H1 (cell line): ENCODE measurements around the gene KLHL24. TPM values are rescaled to one million over a fixed set of nuclear protein-coding genes. Genes with fewer than 3 reads are reported as not detected.

Experiments
- ASH2L ChIP-seq: fragments of 200-600, 300-600 bp; sonication (generic); IDR thresholded peaks from one replicate; pipeline ENCODE4 v1.7.1; 2017; ENCODE audit warnings: low read length
- NANOG ChIP-seq: IDR thresholded peaks from 2 replicates; pipeline ENCODE4 v1.6.1; 2011; ENCODE audit warnings: low read length, low read depth, mild to moderate bottlenecking, inconsistent platforms; ENCODE audit not compliant: insufficient read depth, poor library complexity, severe bottlenecking
- NRF1 ChIP-seq: IDR thresholded peaks from 2 replicates; pipeline ENCODE4 v1.6.1; 2011; ENCODE audit warnings: mild to moderate bottlenecking, low read depth, low read length, improper control_type of control experiment
- SUZ12 ChIP-seq: fragments of 200-600 bp; sonication (generic); IDR thresholded peaks from 2 replicates; pipeline ENCODE4 v1.6.1; 2012; ENCODE audit warnings: mild to moderate bottlenecking, inconsistent platforms, low read length, moderate library complexity, mixed read lengths
- TAF1 ChIP-seq: IDR thresholded peaks from 2 replicates; pipeline ENCODE4 v1.6.1; 2011; ENCODE audit warnings: mild to moderate bottlenecking, low read depth, low read length
- polyA plus RNA-seq, 7 experiments: library from polyadenylated mRNA; depleted of rRNA in 3 of 7; stranded (reverse) in 5 of 7; unstranded in 2 of 7; fragments of >200 nt in 5 of 7; fragments of 200-250 nt in 2 of 7; gene quantifications; 1 replicate in 5 of 7; 2 replicates in 1 of 7; 4 replicates in 1 of 7; pipeline versions ENCODE4 v1.2.1 to v1.2.3, GENCODE V29; 2011 to 2013; ENCODE audit warnings: missing spikeins in 2 of 7, mixed read lengths in 2 of 7
- total RNA-seq: library from RNA; stranded (reverse); fragmentation: NEBNext Ultra II Directional; extraction: Animal tissue kit (Norgen Biotek cat#: 25700); gene quantifications from 2 replicates; pipeline ENCODE4 v1.2.1, GENCODE V29; 2021
- TF ChIP-seq, protein P1 (sequence below), 3 experiments: IDR thresholded peaks; 1 replicate in 2 of 3; 2 replicates in 1 of 3; pipeline versions ENCODE4 v1.5.1 to v1.6.1; 2011; ENCODE audit warnings: low read length in 3 of 3, mild to moderate bottlenecking in 3 of 3, inconsistent platforms in 2 of 3, low read depth in 1 of 3, moderate library complexity in 1 of 3; ENCODE audit not compliant: insufficient read depth in 1 of 3; ENCODE audit errors: control extremely low read depth in 1 of 3
- TF ChIP-seq, protein P2 (sequence below): IDR thresholded peaks from 2 replicates; pipeline ENCODE4 v1.6.1; 2012; ENCODE audit warnings: inconsistent platforms
- TF ChIP-seq, protein P3 (sequence below): IDR thresholded peaks from 2 replicates; pipeline ENCODE4 v1.6.1; 2012; ENCODE audit warnings: inconsistent platforms

KLHL24 gene
- total and polyA plus RNA-seq, 2 of the 8 experiments (the other 6 are each of a cell fraction or from before 2014, with no cell fraction given), result 12.5 to 36.2 TPM

DNA sequence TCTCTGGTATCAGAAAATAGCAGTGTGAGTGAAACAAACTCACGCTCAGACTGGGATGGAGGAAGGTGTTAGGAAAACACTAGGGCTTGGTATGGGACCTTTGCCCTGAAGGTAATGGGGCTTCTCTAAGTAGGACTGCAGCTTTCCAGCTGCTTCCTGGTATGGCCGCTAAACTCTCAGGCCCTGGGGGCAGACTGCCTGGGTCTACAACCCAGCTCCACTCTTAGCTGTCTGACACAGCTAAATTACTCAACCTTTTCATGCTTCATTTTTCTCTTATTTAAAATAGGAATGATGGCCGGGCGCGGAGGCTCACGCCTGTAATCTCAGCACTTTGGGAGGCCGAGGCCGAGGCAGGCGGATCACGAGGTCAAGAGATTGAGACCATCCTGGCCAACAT, 57.0 kb downstream of the KLHL24 start (continued):
- TF ChIP-seq, protein P1, sequence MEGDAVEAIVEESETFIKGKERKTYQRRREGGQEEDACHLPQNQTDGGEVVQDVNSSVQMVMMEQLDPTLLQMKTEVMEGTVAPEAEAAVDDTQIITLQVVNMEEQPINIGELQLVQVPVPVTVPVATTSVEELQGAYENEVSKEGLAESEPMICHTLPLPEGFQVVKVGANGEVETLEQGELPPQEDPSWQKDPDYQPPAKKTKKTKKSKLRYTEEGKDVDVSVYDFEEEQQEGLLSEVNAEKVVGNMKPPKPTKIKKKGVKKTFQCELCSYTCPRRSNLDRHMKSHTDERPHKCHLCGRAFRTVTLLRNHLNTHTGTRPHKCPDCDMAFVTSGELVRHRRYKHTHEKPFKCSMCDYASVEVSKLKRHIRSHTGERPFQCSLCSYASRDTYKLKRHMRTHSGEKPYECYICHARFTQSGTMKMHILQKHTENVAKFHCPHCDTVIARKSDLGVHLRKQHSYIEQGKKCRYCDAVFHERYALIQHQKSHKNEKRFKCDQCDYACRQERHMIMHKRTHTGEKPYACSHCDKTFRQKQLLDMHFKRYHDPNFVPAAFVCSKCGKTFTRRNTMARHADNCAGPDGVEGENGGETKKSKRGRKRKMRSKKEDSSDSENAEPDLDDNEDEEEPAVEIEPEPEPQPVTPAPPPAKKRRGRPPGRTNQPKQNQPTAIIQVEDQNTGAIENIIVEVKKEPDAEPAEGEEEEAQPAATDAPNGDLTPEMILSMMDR (IDR thresholded peaks at IDR 0.05; ENCODE audit: control extremely low read depth in 1 of 3, insufficient read depth in 1 of 3, low read depth in 1 of 3, low read length in 3 of 3), result no peak
- TF ChIP-seq ASH2L, result no peak
- TF ChIP-seq TAF1, result no peak
- no peak for TF ChIP-seq NRF1
- TF ChIP-seq SUZ12, result no peak
- TF ChIP-seq NANOG, result no peak
- TF ChIP-seq, protein P2, sequence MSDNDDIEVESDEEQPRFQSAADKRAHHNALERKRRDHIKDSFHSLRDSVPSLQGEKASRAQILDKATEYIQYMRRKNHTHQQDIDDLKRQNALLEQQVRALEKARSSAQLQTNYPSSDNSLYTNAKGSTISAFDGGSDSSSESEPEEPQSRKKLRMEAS, result no peak
- TF ChIP-seq, protein P3, sequence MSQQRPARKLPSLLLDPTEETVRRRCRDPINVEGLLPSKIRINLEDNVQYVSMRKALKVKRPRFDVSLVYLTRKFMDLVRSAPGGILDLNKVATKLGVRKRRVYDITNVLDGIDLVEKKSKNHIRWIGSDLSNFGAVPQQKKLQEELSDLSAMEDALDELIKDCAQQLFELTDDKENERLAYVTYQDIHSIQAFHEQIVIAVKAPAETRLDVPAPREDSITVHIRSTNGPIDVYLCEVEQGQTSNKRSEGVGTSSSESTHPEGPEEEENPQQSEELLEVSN, result no peak
- TF ChIP-seq, all 59 proteins: peak for 0
